Esophagus squamous epithelium (tissue), 4 donors: ENCODE results near the gene ZCCHC17.

ENCODE experiments used
- CTCF ChIP-seq, 6 experiments: fragments of 450-650 bp in 4 of 6; fragments of 200-600 bp in 2 of 6; sonication (generic) in 2 of 6; IDR thresholded peaks; one replicate each; pipeline ENCODE4 v1.5.1; 2016 to 2019; ENCODE audit warnings: antibody characterized with exemption in 6 of 6, mild to moderate bottlenecking in 4 of 6, moderate library complexity in 4 of 6
- POLR2A ChIP-seq, 4 donors: fragments of 450-650 bp; IDR thresholded peaks; one replicate each; pipeline ENCODE4 v1.6.1; 2017; ENCODE audit warnings: antibody characterized with exemption in 4 of 4, mild to moderate bottlenecking in 4 of 4, moderate library complexity in 3 of 4

GRCh38 chr1:31372051-31372450 is 75.2 kb downstream of the ZCCHC17 start:
- TF ChIP-seq POLR2A (IDR thresholded peaks at IDR 0.05) (no peak), CTCF (IDR thresholded peaks at IDR 0.05) (no peak)
